GM12872 (cell line): ENCODE data around the gene PPP4R1.

Experiments used
- CTCF ChIP-seq: IDR thresholded peaks from 3 replicates; pipeline ENCODE4 v1.5.1; 2011; ENCODE audit warnings: low read depth, mild to moderate bottlenecking, low read length, moderate library complexity; ENCODE audit not compliant: insufficient read depth

PPP4R1 gene

GRCh38 chr18:9557250-9557943 is 57.0 kb downstream of the PPP4R1 start:
- no peak for TF ChIP-seq CTCF

- no peak for TF ChIP-seq CTCF
These were observed 61.7 kb downstream of the PPP4R1 start for GRCh38 chr18:9552616-9553015.

- no peak for TF ChIP-seq CTCF
These were observed 62.2 kb downstream of the PPP4R1 start for GRCh38 chr18:9552191-9552590.

- TF ChIP-seq CTCF, result no peak
These were observed 63.9 kb downstream of the PPP4R1 start for GRCh38 chr18:9550429-9550828.

GRCh38 chr18:9549405-9549804 is 65.0 kb downstream of the PPP4R1 start:
- 0 out of 3 replicates have a peak, but pooled peaks have one; percentile 22 for TF ChIP-seq CTCF

GRCh38 chr18:9547782-9548181 is 66.6 kb downstream of the PPP4R1 start:
- no peak for TF ChIP-seq CTCF

GRCh38 chr18:9546468-9546867 is 67.9 kb downstream of the PPP4R1 start:
- TF ChIP-seq CTCF, result no peak
